ENCODE data around the gene MYEOV.

MYEOV gene

GRCh38 chr11:69265210-69265609 lies 28.7 kb upstream of the MYEOV start:
- Histone ChIP-seq H3K27ac (ENCODE audit: low read length) (no peak overlapping the region), H3F3A (ENCODE audit: insufficient read depth, low read length) (no peaks in the 10 kb centered on the region), H3K36me3 (replicated peaks; ENCODE audit: insufficient read depth, low read length) (no peaks in the 10 kb centered on the region), H2AFZ (ENCODE audit: low read length) (no peak overlapping the region), H3K4me3 (ENCODE audit: low read length) (no peak overlapping the region), H3K9ac (ENCODE audit: low read length) (no peak overlapping the region), H3K4me2 (ENCODE audit: low read depth, low read length) (no peak overlapping the region), H3K4me1 (ENCODE audit: low read length) (no peaks in the 10 kb centered on the region), H3K9me2 (replicated peaks; ENCODE audit: insufficient read depth, low read length) (no peaks in the 10 kb centered on the region), H3K79me2 (ENCODE audit: low read length) (no peaks in the 10 kb centered on the region), H3K27me3 (replicated peaks; ENCODE audit: insufficient read depth, low read length) (peaks cover 16% of the 10 kb centered on the region), H4K20me1 (ENCODE audit: insufficient read depth, low read length) (no peaks in the 10 kb centered on the region), H3K9me3 (replicated peaks; ENCODE audit: insufficient read depth, low read length) (no peaks in the 10 kb centered on the region)
- TF ChIP-seq EZH2phosphoT487 (IDR thresholded peaks at IDR 0.05; ENCODE audit: low read length), result no peak
- no peak for TF ChIP-seq EZH2 (optimal IDR thresholded peaks at IDR 0.05; ENCODE audit: low read depth, low read length)
- no peak for TF ChIP-seq CTCF (IDR thresholded peaks at IDR 0.05; ENCODE audit: low read length)
- no peak for DNase-seq

- Histone ChIP-seq H3K9me2 (replicated peaks; ENCODE audit: insufficient read depth, low read length) (no peaks in the 10 kb centered on the region), H2AFZ (ENCODE audit: low read length) (no peak overlapping the region), H3K4me2 (ENCODE audit: low read depth, low read length) (no peak overlapping the region), H3K27me3 (replicated peaks; ENCODE audit: insufficient read depth, low read length) (peaks cover 16% of the 10 kb centered on the region), H3K27ac (ENCODE audit: low read length) (no peak overlapping the region), H3K36me3 (replicated peaks; ENCODE audit: insufficient read depth, low read length) (no peaks in the 10 kb centered on the region), H3K4me1 (ENCODE audit: low read length) (no peaks in the 10 kb centered on the region), H3K9ac (ENCODE audit: low read length) (no peak overlapping the region), H3K79me2 (ENCODE audit: low read length) (no peaks in the 10 kb centered on the region), H3K4me3 (ENCODE audit: low read length) (no peak overlapping the region), H3F3A (ENCODE audit: insufficient read depth, low read length) (no peaks in the 10 kb centered on the region), H3K9me3 (replicated peaks; ENCODE audit: insufficient read depth, low read length) (no peaks in the 10 kb centered on the region), H4K20me1 (ENCODE audit: insufficient read depth, low read length) (no peaks in the 10 kb centered on the region)
- no peak for DNase-seq
- no peak for TF ChIP-seq EZH2 (optimal IDR thresholded peaks at IDR 0.05; ENCODE audit: low read depth, low read length)
- no peak for TF ChIP-seq CTCF (IDR thresholded peaks at IDR 0.05; ENCODE audit: low read length)
- no peak for TF ChIP-seq EZH2phosphoT487 (IDR thresholded peaks at IDR 0.05; ENCODE audit: low read length)
Measured at GRCh38 chr11:69265911-69266510, 27.9 kb upstream of the MYEOV start.

DNA sequence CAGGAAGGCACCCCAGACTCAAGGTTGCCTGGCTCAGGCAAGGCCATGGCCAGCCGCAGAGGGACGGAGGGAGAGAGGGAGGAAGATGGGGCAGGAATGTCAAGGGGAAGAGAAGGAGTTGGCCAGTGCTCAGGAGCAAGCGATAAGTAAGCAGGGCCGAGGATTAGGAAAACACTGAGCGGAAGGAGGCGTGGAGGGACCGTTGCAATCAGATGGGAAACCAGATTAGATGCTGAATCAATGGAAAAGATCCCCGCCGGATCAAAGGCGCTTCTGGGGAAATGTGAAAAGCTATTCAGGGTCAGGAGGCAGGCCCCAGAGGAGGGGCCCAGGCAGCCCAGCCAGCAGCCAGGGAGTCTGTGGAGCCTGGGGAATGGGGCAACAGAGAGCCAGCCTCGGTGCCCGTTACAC lies 26.6 kb upstream of the MYEOV start:
- Histone ChIP-seq H3K36me3 (replicated peaks; ENCODE audit: insufficient read depth, low read length) (no peaks in the 10 kb centered on the region), H3K4me1 (ENCODE audit: low read length) (no peaks in the 10 kb centered on the region), H3K9me2 (replicated peaks; ENCODE audit: insufficient read depth, low read length) (no peaks in the 10 kb centered on the region), H3K79me2 (ENCODE audit: low read length) (no peaks in the 10 kb centered on the region), H3K9me3 (replicated peaks; ENCODE audit: insufficient read depth, low read length) (no peaks in the 10 kb centered on the region), H3K27me3 (replicated peaks; ENCODE audit: insufficient read depth, low read length) (peaks cover 19% of the 10 kb centered on the region), H3K4me3 (ENCODE audit: low read length) (no peak overlapping the region), H4K20me1 (ENCODE audit: insufficient read depth, low read length) (no peaks in the 10 kb centered on the region), H2AFZ (ENCODE audit: low read length) (no peak overlapping the region), H3K27ac (ENCODE audit: low read length) (no peak overlapping the region), H3K9ac (ENCODE audit: low read length) (no peak overlapping the region), H3K4me2 (ENCODE audit: low read depth, low read length) (no peak overlapping the region), H3F3A (ENCODE audit: insufficient read depth, low read length) (no peaks in the 10 kb centered on the region)
- no peak for DNase-seq
- TF ChIP-seq EZH2phosphoT487 (IDR thresholded peaks at IDR 0.05; ENCODE audit: low read length) (no peak), EZH2 (optimal IDR thresholded peaks at IDR 0.05; ENCODE audit: low read depth, low read length) (no peak), CTCF (IDR thresholded peaks at IDR 0.05; ENCODE audit: low read length) (no peak)
